ENCODE data around the gene S100A14.

The S100A14 gene

GRCh38 chr1:153608089-153608682 lies 7.9 kb downstream of the S100A14 start:
- no peak for TF ChIP-seq CTCF (conservative IDR thresholded peaks at IDR 0.05; ENCODE audit: low read depth, low read length)
- H3K4me3 ChIP-seq (ENCODE audit: low read length) = peak overlapping the region; percentile 48
- DNase-seq (ENCODE audit: low read depth) = no peak

GRCh38 chr1:153607381-153607780 lies 8.7 kb downstream of the S100A14 start:
- no peak for TF ChIP-seq CTCF (conservative IDR thresholded peaks at IDR 0.05; ENCODE audit: low read depth, low read length)
- H3K4me3 ChIP-seq (ENCODE audit: low read length) = no peak overlapping the region

GRCh38 chr1:153606194-153606593 lies 9.9 kb downstream of the S100A14 start:
- no peak overlapping the region for H3K4me3 ChIP-seq (ENCODE audit: low read length)
- DNase-seq (ENCODE audit: low read depth) = no peak
- TF ChIP-seq CTCF (conservative IDR thresholded peaks at IDR 0.05; ENCODE audit: low read depth, low read length) = no peak

More at GRCh38 chr1:153607381-153607780, 8.7 kb downstream of the S100A14 start:
- DNase-seq (ENCODE audit: low read depth) = no peak

- no peak for TF ChIP-seq CTCF (conservative IDR thresholded peaks at IDR 0.05; ENCODE audit: low read depth, low read length)
- no peak for DNase-seq (ENCODE audit: low read depth)
- H3K4me3 ChIP-seq (ENCODE audit: low read length) = no peak overlapping the region
These were observed 13.4 kb downstream of the S100A14 start for GRCh38 chr1:153602749-153603148.

GRCh38 chr1:153599847-153600246 lies 16.3 kb downstream of the S100A14 start:
- DNase-seq (ENCODE audit: low read depth) = no peak
- TF ChIP-seq CTCF (conservative IDR thresholded peaks at IDR 0.05; ENCODE audit: low read depth, low read length) = no peak
- no peak overlapping the region for H3K4me3 ChIP-seq (ENCODE audit: low read length)

- no peak for TF ChIP-seq CTCF (conservative IDR thresholded peaks at IDR 0.05; ENCODE audit: low read depth, low read length)
- H3K4me3 ChIP-seq (ENCODE audit: low read length) = no peak overlapping the region
- DNase-seq (ENCODE audit: low read depth) = no peak
These were observed 17.6 kb downstream of the S100A14 start for GRCh38 chr1:153598309-153599172.

GRCh38 chr1:153597206-153597605 lies 18.9 kb downstream of the S100A14 start:
- no peak for DNase-seq (ENCODE audit: low read depth)
- no peak overlapping the region for H3K4me3 ChIP-seq (ENCODE audit: low read length)
- no peak for TF ChIP-seq CTCF (conservative IDR thresholded peaks at IDR 0.05; ENCODE audit: low read depth, low read length)
